H9 (cell line): Measurements from ENCODE around the gene NPTX1. TPM values are rescaled to one million over a fixed set of nuclear protein-coding genes. Genes with fewer than 3 reads are reported as not detected.

Source experiments
- DNase-seq: peaks from one replicate; pipeline ENCODE4 v3.0.0-alpha.2; 2017
- H2AFZ ChIP-seq: one replicate; pipeline ENCODE4 v1.6.1; 2013; ENCODE audit warnings: mild to moderate bottlenecking, low read length, control low read depth, moderate library complexity
- H2AK5ac ChIP-seq: 2 replicates; pipeline ENCODE4 v1.6.1; 2013; ENCODE audit warnings: low read length, control low read depth, mixed read lengths; ENCODE audit not compliant: insufficient read length
- H2BK120ac ChIP-seq: one replicate; pipeline ENCODE4 v1.6.1; 2013; ENCODE audit warnings: low read depth, mild to moderate bottlenecking, low read length, control low read depth, inconsistent platforms; ENCODE audit not compliant: poor library complexity, severe bottlenecking
- H2BK12ac ChIP-seq: 2 replicates; pipeline ENCODE4 v1.6.1; 2013; ENCODE audit warnings: low read length, control low read depth, mixed read lengths, low read depth; ENCODE audit not compliant: insufficient read length
- H2BK15ac ChIP-seq: 2 replicates; pipeline ENCODE4 v1.6.1; 2013; ENCODE audit warnings: low read depth, low read length, control low read depth
- H2BK20ac ChIP-seq: one replicate; pipeline ENCODE4 v1.6.1; 2013; ENCODE audit warnings: low read depth, mild to moderate bottlenecking, low read length, control low read depth, inconsistent platforms; ENCODE audit not compliant: poor library complexity, severe bottlenecking
- H2BK5ac ChIP-seq: 2 replicates; pipeline ENCODE4 v1.6.1; 2013; ENCODE audit warnings: low read length, control low read depth, mixed read lengths; ENCODE audit not compliant: insufficient read length
- H3K14ac ChIP-seq: 2 replicates; pipeline ENCODE4 v1.6.1; 2013; ENCODE audit warnings: low read length, control low read depth; ENCODE audit not compliant: insufficient read depth
- H3K18ac ChIP-seq: 2 replicates; pipeline ENCODE4 v1.6.1; 2013; ENCODE audit warnings: low read depth, mild to moderate bottlenecking, mixed read lengths, low read length, control low read depth; ENCODE audit not compliant: insufficient read length
- H3K23ac ChIP-seq: 2 replicates; pipeline ENCODE4 v1.6.1; 2013; ENCODE audit warnings: low read length, control low read depth, mixed read lengths, low read depth; ENCODE audit not compliant: insufficient read length
- H3K23me2 ChIP-seq: 2 replicates; pipeline ENCODE4 v1.6.1; 2013; ENCODE audit warnings: low read depth, mild to moderate bottlenecking, mixed read lengths, low read length, control low read depth; ENCODE audit not compliant: insufficient read length, poor library complexity, severe bottlenecking
- H3K27ac ChIP-seq: 2 replicates; pipeline ENCODE4 v1.5.1; 2013; ENCODE audit warnings: low read length, control low read depth, mixed read lengths, low read depth; ENCODE audit not compliant: insufficient read length
- H3K27me3 ChIP-seq: 2 replicates; pipeline ENCODE4 v1.6.1; 2013; ENCODE audit warnings: low read length, control low read depth, inconsistent platforms; ENCODE audit not compliant: insufficient read depth
- H3K4ac ChIP-seq: 2 replicates; pipeline ENCODE4 v1.6.1; 2013; ENCODE audit warnings: low read depth, mild to moderate bottlenecking, control low read depth, inconsistent platforms, low read length, moderate library complexity
- H3K4me1 ChIP-seq: 2 replicates; pipeline ENCODE4 v1.6.1; 2013; ENCODE audit warnings: low read length, control low read depth, inconsistent platforms; ENCODE audit not compliant: insufficient read depth
- H3K4me2 ChIP-seq: 2 replicates; pipeline ENCODE4 v1.6.1; 2013; ENCODE audit warnings: low read length, control low read depth, mixed read lengths; ENCODE audit not compliant: insufficient read length, insufficient read depth
- H3K56ac ChIP-seq: 2 replicates; pipeline ENCODE4 v1.6.1; 2013; ENCODE audit warnings: low read depth, mild to moderate bottlenecking, mixed read lengths, low read length, control low read depth; ENCODE audit not compliant: insufficient read length
- H3K79me1 ChIP-seq: 2 replicates; pipeline ENCODE4 v1.6.1; 2013; ENCODE audit warnings: low read depth, mild to moderate bottlenecking, moderate library complexity, low read length, control low read depth, inconsistent platforms; ENCODE audit not compliant: insufficient read depth, poor library complexity, severe bottlenecking
- H3K79me2 ChIP-seq: 2 replicates; pipeline ENCODE4 v1.6.1; 2013; ENCODE audit warnings: low read length, control low read depth, inconsistent platforms; ENCODE audit not compliant: insufficient read depth
- H3K9ac ChIP-seq: 2 replicates; pipeline ENCODE4 v1.6.1; 2013; ENCODE audit warnings: low read length, control low read depth, mixed read lengths; ENCODE audit not compliant: insufficient read length; ENCODE audit errors: extremely low read depth
- H3K9me3 ChIP-seq: one replicate; pipeline ENCODE4 v1.6.1; 2013; ENCODE audit warnings: low read depth, low read length, inconsistent platforms; ENCODE audit not compliant: control insufficient read depth
- H3T11ph ChIP-seq: one replicate; pipeline ENCODE4 v1.6.1; 2013; ENCODE audit warnings: mild to moderate bottlenecking, low read length, control low read depth, inconsistent platforms
- H4K20me1 ChIP-seq: one replicate; pipeline ENCODE4 v1.6.1; 2013; ENCODE audit not compliant: control insufficient read depth, insufficient read length, insufficient read depth
- H4K5ac ChIP-seq: 2 replicates; pipeline ENCODE4 v1.6.1; 2013; ENCODE audit warnings: low read depth, mild to moderate bottlenecking, mixed read lengths, low read length, control low read depth; ENCODE audit not compliant: insufficient read length
- H4K8ac ChIP-seq: replicated peaks from 2 replicates; pipeline ENCODE4 v1.6.1; 2013; ENCODE audit warnings: low read length, control low read depth, mixed read lengths, low read depth; ENCODE audit not compliant: insufficient read length
- H4K91ac ChIP-seq: 2 replicates; pipeline ENCODE4 v1.6.1; 2013; ENCODE audit warnings: low read depth, mild to moderate bottlenecking, moderate library complexity, mixed read lengths, low read length, control low read depth; ENCODE audit not compliant: insufficient read length
- H3K27ac Mint-ChIP-seq, 3 experiments: 2 replicates in 2 of 3; 3 replicates in 1 of 3; pipeline ENCODE4 v1.8.0; 2020 to 2021; ENCODE audit warnings: mixed read lengths in 3 of 3, mild to moderate bottlenecking in 1 of 3, moderate library complexity in 1 of 3
- H3K27me3 Mint-ChIP-seq: 2 replicates; pipeline ENCODE4 v1.8.0; 2021; ENCODE audit warnings: low read depth, mild to moderate bottlenecking, moderate library complexity, mixed read lengths
- H3K36me3 Mint-ChIP-seq, 3 experiments: 2 replicates in 2 of 3; 3 replicates in 1 of 3; pipeline ENCODE4 v1.8.0; 2020 to 2021; ENCODE audit warnings: low read depth in 3 of 3, mixed read lengths in 3 of 3; ENCODE audit not compliant: insufficient read depth in 1 of 3
- H3K4me1 Mint-ChIP-seq, 2 experiments: 2 replicates each; pipeline ENCODE4 v1.8.0; 2020; ENCODE audit warnings: mixed read lengths in 2 of 2
- H3K4me3 Mint-ChIP-seq, 2 experiments: 2 replicates in 1 of 2; 3 replicates in 1 of 2; pipeline ENCODE4 v1.8.0; 2020 to 2021; ENCODE audit warnings: mild to moderate bottlenecking in 2 of 2, mixed read lengths in 2 of 2, moderate library complexity in 1 of 2
- H3K9me3 Mint-ChIP-seq, 2 experiments: 2 replicates in 1 of 2; 3 replicates in 1 of 2; pipeline ENCODE4 v1.8.0; 2020; ENCODE audit warnings: mild to moderate bottlenecking in 2 of 2, mixed read lengths in 2 of 2, moderate library complexity in 1 of 2
- WGBS: extraction: QIAGEN DNeasy Blood & Tissue Kit; methylation state at CpG from one replicate; pipeline ENCODE4 v1.1.7; 2013; ENCODE audit warnings: missing lambda C conversion rate, low lambda C conversion rate, mixed read lengths; ENCODE audit not compliant: insufficient read length; ENCODE audit errors: extremely low coverage; 5-methylcytosine and 5-hydroxymethylcytosine counted together
- total RNA-seq: library from RNA; stranded (reverse); gene quantifications from 2 replicates; pipeline ENCODE4 v1.2.1, GENCODE V29; 2021
- TF ChIP-seq, protein P1 (sequence below): fragments of 200-600 bp; sonication (generic); conservative IDR thresholded peaks from 3 replicates; pipeline ENCODE4 v1.8.0; 2021; ENCODE audit warnings: antibody characterized with exemption, mild to moderate bottlenecking

NPTX1 gene
- total RNA-seq, 1 experiment from 2014 or later, result 20.5 TPM

DNA sequence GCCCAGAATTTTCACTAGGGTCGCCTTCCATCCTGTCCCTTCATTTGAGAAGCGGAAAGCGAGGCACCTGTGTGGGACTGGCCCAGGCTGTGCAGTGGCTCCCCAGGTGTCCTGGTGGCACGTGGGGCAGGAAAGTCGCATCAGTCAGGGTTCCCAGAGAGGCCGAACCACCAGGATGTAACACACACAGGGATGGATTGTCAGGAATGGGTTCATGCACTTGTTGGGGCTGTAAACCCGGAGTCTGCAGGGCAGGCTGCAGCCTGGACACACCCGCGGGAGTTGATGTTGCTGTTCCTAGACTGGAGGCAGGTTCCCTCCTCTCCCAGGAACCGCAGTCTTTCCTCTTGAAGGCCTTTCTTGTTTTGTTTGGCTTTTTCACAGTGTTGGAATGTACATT lies 37.5 kb upstream of the NPTX1 start:
- no peaks in the 10 kb centered on the region for H3K4me1 ChIP-seq
- H3K4me2 ChIP-seq, result no peak overlapping the region
- DNase-seq, result no peak
- no peaks in the 10 kb centered on the region for H3K23me2 ChIP-seq
- H3T11ph ChIP-seq, result no peak overlapping the region
- Mint-ChIP-seq H3K9me3 (no peaks in the 10 kb centered on the region), H3K27me3 (peaks cover 38% of the 10 kb centered on the region), H3K36me3 (no peaks in the 10 kb centered on the region), H3K27ac (no peak overlapping the region), H3K4me1 (0 out of 4 replicates have a peak, but pooled peaks cover 0 to 3% of the 10 kb centered on the region in 2 experiments), H3K4me3 (no peak overlapping the region)
- H3K23ac ChIP-seq, result no peak overlapping the region
- no peak overlapping the region for H3K56ac ChIP-seq
- WGBS, result no CpG with 5 or more reads among the region's 10 CpGs
- no peaks in the 10 kb centered on the region for H3K27me3 ChIP-seq
- no peak overlapping the region for H2BK15ac ChIP-seq
- no peaks in the 10 kb centered on the region for H3K79me1 ChIP-seq
- TF ChIP-seq, protein P1, sequence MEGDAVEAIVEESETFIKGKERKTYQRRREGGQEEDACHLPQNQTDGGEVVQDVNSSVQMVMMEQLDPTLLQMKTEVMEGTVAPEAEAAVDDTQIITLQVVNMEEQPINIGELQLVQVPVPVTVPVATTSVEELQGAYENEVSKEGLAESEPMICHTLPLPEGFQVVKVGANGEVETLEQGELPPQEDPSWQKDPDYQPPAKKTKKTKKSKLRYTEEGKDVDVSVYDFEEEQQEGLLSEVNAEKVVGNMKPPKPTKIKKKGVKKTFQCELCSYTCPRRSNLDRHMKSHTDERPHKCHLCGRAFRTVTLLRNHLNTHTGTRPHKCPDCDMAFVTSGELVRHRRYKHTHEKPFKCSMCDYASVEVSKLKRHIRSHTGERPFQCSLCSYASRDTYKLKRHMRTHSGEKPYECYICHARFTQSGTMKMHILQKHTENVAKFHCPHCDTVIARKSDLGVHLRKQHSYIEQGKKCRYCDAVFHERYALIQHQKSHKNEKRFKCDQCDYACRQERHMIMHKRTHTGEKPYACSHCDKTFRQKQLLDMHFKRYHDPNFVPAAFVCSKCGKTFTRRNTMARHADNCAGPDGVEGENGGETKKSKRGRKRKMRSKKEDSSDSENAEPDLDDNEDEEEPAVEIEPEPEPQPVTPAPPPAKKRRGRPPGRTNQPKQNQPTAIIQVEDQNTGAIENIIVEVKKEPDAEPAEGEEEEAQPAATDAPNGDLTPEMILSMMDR, result no peak
- no peak overlapping the region for H4K91ac ChIP-seq
- no peak overlapping the region for H3K18ac ChIP-seq
- no peaks in the 10 kb centered on the region for H4K20me1 ChIP-seq
- no peaks in the 10 kb centered on the region for H3K9me3 ChIP-seq
- H3K9ac ChIP-seq, result no peak overlapping the region
- no peak overlapping the region for H2BK20ac ChIP-seq
- no peak overlapping the region for H4K5ac ChIP-seq
- no peak overlapping the region for H2BK120ac ChIP-seq
- no peak overlapping the region; the same call in 1 of the 2 replicates for H3K14ac ChIP-seq
- H2BK5ac ChIP-seq, result no peak overlapping the region
- H3K79me2 ChIP-seq, result no peaks in the 10 kb centered on the region
- no peak overlapping the region for H2AFZ ChIP-seq
- H3K4ac ChIP-seq, result no peak overlapping the region
- H3K27ac ChIP-seq, result no peak overlapping the region
- no peak overlapping the region for H2AK5ac ChIP-seq
- no peak overlapping the region for H4K8ac ChIP-seq
- no peak overlapping the region for H2BK12ac ChIP-seq
